Pulmonary artery endothelial cell (primary cell): ENCODE data around the gene CCDC121. TPM values are rescaled to one million over a fixed set of nuclear protein-coding genes. Genes with fewer than 3 reads are reported as not detected.
"Not testable (repeated sequence)": the region's sequence is repeated elsewhere in the genome, so short reads cannot be mapped to it uniquely, and the experiment has no call there.

ENCODE experiments used
- DNase-seq: peaks from one replicate; pipeline ENCODE4 v3.0.0-alpha.2; 2011; ENCODE audit warnings: low read depth, low spot score
- total RNA-seq: library from RNA; depleted of rRNA; stranded (reverse); fragments of >200 nt; gene quantifications from 2 replicates; pipeline ENCODE4 v1.2.3, GENCODE V29; 2014

The CCDC121 gene
- total RNA-seq, 1 donor from 2014 or later: 1.7 TPM

DNA sequence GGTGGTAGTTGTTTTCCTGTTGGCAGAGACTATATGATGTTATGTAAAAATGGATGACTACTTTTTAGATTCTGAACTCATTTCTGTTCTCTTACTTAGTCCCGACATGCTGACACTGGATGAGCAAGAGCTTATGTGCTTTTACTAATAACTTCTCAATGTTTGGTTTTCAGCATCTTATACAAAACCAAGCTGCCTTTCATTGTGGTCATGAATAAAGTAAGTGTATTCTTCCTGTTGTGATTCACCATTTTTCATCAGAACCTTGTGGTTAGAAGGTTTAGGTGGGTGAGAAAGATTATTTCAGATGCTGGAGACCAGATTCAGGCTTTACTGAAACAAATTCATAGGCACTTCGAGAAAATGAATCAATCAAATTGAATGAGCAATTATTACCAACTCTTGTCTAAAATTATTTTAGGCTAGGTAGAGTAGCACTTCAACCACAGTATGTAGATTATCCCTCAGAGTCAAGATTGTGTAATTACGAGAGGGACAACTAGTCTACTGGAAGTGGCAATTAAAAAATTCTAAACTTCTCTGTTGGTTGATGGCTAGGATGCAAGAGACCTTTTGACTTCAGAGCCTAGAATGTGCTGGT is 9.3 kb upstream of the CCDC121 start:
- no peak for DNase-seq

DNA sequence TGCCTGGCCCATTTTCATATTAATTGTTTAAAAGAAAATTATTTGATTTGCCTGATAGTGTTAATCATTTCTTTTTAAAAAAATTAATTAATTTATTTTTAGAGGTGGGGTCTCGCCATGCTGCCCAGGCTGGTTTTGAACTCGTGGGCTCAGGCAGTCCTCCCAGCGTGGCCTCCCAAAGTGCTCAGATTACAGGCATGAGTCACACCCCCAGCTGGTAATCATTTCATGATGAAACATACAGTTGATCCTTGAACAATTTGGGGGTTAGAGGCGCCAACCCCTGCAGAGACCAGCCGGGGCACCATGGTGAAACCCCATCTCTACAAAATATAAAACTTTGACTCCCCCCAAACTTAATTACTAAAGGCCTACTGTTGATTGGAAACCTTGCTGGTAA is 8.0 kb upstream of the CCDC121 start:
- DNase-seq: no peak

DNA sequence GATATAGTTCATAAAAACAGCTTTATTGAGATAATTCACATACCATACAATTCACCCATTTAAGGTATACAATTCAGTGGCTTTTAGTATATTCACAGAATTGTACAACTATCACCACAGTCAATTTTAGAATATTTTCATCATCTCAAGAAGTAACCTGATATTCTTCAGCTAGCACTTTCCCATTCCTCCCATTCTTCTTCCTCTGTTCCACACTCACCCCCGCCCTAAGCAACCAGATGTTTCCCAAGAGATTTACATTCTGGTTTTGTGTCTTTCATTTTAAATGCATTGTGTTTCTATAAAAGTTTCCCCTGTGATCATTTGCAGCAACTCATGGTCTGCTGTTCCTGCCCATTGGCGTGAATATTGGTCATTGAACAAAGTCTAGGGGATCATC is 5.5 kb upstream of the CCDC121 start:
- no peak for DNase-seq

DNA sequence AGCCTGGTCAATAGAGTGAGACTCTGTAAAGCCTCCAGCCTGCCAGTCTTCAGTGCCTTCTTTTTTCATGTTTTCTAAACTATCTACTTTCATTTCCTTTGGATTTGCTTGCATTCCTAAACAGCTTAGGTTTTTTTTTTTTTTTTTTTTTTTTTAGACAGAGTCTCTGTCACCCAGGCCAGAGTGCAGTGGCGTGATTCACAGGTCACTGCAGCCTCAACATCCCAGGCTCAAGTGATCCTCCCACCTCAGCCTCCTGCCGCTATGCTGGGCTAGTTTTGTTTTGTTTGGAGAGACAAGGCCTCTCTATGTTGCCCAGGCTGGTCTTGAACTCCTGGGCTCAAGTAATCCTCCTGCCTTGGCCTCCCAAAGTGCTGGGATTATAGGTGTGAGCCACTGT is 1.4 kb upstream of the CCDC121 start:
- DNase-seq: not testable (repeated sequence)

DNA sequence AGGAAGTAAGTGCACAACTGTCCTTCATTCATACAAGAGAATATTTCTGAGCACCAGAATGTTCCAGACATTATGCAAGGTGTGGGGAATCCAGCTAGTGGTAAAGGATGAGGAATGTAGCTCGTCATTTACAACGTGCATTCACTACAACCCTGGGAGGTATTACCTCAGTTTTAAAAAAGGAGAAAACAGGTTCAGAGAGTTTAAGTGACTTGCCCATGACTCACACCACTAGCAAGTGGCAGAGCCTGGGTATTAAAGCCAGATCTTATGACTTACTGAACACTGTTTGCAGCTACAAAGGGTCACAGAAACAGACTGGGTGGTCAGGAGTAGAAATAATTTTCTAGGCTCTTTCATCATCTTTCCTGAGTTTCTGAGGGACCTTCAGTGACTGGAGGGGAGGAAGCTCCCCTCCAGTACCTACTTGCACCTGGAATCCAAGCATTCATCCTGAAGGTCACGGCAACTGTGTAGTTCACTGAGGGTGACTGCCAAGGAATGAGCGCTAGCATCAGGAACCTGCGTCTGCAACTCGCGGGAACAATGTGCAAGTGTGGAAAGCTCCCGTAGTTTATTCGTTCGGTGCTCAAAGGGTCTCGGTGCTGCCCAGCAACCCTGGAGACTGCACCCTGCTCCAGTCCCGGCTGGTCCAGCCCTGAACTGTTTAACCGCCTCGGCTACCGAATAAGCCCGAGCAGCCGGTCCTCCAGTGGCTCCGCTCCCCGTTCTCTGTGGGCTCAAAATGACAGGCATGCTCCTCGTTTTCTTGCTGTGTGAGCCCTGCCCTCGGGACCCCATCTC is 647 bp downstream of the CCDC121 start:
- DNase-seq: peak; percentile 17

DNA sequence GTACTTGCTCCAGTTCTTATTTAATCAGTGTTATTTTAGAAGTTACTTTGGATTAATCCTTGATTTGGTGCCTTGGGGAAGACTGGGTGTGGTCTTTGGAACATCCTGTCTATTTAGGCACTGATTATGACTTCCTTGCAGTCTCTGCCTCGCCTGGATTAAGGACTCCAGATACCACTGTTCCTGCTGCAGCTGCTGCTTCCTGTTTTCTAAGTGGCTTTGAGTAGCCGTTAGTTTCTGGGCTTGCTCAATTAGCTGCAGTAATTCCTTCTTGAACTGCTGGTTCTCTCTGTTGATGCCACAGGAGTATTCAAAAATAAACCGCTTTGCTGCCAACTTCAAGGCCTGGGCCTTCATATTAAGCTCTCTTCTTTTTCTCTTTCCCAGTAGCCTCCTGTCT is 1.9 kb downstream of the CCDC121 start:
- not testable (repeated sequence) for DNase-seq

DNA sequence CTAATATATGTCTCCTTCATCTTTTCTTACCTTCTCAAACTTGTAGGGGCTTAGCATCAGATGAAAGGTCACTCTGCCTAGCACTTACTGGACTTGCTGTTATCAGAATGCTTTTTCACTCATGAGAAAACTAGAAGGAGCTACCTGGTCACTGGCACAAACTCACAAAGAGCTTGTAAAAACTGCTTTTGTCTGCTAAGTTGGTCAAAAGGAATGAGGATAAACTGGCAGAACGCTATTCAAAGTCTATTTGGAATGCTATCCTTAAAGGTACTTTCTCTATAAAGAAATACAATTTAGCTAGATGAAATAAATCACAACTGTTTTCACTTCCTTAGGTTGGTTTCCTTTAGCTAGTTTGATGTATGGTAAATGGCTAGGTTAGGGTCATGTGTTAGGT is 2.5 kb downstream of the CCDC121 start:
- DNase-seq: not testable (repeated sequence)

DNA sequence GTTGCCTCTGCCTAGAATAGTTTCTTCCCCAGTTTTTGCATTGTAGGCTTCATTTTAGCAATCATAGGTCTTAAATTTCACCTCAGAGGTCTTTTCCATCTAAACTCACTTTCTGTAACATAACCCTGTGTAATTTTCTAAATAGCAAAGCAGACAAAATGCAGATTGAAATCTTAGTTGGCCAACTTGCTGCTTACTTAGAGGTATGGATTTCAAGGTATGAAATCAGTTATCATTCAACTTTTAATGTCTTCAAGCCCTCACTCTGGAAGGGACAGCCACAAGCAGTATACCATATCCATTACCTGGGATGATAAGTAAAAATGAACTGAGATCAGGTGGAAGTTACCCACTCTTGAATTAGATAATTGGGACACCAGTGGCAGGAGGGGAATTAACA is 3.9 kb downstream of the CCDC121 start:
- DNase-seq: no peak

DNA sequence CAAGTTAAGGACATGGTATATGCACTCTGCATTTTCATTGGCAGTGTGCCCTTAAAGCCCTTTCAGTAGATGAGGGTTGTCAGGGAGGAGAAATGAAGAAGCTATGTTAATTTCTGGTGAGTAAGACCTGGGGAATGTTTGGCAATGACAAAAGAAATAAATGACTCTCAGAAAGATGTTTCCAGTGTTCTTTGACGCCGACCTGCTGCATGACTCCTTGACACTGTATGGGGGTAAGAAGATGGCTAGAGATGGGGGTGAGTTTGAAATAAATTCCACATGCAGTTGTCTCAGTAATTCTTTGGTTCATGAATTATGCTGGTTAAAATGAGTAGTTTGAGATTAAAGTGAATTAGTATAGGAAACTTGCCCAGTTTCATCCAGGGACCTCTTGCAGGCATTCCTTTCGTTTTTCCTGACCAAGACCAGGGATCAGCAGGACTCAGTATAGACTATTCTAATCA is 5.9 kb downstream of the CCDC121 start:
- DNase-seq: peak; percentile 26

DNA sequence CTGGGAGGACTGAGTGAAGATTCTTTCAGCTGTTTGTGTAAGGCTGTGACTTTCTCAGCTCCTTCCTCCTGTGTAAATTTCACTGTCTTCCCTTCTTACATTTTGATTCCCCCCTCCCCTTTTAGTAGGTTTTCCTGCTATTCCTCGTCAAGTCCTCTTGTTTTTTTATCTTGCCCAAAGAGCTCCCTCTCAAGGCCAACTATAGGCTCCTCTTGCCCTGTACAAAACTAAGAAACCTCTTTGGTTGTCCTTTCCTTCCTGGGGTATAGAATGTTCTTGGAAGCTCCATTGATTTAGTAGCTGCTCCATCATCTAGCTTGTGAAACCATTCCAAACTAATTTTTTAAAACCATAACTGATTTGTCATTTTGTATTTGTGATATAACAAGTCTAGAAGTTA is 7.3 kb downstream of the CCDC121 start:
- no peak for DNase-seq

DNA sequence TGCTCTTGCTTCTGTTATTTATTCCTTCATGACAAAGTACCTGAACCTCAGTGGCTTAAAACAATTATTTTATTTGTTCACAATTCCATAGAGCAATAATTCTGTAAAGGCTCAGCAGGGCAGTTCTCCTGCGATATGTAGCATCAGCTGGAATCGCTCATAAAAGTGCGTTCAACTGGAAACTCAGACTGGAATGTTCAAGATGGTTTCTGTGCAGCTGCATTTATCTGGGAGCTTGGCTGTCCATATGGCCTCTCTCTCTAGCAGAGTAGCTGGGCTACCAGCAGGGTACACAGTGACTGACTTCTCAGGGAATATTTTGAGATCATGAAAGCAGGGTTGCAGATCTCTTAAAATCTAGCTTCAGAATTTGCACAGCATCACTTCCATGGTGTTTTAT is 13.5 kb downstream of the CCDC121 start:
- DNase-seq: no peak

DNA sequence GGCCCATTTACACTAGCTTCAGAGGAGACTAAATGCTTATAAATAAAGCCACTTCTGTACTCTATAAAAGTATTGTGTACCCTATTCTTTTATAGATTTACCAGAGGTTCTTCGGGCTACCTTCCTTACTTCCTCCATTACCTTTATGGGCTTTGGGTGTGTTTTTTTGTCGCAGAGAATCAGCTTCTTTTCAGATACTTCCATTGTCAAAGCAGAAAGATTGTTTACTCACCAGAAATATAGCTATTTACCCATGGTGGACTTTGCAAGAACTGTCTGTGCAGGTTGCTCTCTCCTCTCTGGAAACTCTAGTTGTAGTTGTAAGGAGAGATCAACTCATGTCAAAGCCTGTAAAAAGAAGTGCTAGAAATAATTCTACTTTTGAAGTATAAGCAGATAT is 14.8 kb downstream of the CCDC121 start:
- DNase-seq: no peak

DNA sequence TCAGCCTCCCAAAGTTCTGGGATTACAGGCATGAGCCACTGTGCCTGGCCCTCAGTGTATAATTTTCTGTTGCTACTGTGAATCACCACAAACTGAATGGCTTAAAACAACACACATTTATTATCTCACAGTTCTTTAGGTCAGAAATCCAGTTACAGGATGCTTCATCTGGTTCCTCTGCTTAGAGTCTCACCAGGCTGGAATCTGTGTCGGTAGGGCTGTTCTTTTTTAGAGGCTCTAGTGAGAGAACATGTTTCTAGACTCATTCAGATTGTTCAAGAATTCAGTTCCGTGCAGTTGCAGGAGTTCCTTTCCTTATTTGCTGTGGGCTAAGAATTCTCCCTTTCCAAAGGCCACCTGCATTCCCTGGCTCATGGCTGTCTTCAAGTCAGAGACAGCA is 22.2 kb downstream of the CCDC121 start:
- DNase-seq: no peak

DNA sequence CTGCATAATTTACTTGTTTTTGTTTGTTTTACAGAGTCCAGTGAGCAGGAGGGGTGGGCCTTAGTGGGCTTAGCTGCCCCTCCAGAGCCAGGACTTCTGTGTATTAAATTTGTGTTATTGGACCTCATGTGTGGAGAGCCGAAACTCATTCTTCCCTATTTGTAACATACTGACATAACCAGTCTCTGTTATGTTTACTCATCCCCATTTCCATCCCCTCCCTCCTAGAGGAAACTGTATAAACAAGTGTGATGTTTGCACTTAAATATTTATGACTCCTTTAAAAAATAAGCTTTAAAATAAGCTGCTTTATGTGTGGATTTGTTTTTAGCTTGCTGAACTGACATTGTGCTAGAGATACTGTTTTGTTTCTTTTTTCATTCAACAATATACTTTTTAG is 32.2 kb downstream of the CCDC121 start:
- DNase-seq: no peak

DNA sequence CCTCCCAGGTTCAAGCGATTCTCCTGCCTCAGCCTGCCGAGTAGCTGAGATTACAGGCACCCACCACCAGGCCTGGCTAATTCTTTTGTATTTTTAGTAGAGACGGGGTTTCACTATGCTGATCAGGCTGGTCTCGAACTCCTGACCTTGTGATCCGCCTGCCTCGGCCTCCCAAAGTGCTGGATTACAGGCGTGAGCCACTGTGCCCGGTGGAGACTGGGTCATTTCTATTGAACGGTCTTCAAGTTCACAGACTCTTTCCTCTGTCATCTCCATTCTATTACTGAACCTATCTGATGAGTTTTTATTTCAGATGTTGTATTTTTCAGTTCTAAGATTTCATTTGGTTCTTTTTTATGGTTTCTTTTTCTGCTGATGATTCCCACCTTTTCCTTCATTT is 33.4 kb downstream of the CCDC121 start:
- DNase-seq: not testable (repeated sequence)

DNA sequence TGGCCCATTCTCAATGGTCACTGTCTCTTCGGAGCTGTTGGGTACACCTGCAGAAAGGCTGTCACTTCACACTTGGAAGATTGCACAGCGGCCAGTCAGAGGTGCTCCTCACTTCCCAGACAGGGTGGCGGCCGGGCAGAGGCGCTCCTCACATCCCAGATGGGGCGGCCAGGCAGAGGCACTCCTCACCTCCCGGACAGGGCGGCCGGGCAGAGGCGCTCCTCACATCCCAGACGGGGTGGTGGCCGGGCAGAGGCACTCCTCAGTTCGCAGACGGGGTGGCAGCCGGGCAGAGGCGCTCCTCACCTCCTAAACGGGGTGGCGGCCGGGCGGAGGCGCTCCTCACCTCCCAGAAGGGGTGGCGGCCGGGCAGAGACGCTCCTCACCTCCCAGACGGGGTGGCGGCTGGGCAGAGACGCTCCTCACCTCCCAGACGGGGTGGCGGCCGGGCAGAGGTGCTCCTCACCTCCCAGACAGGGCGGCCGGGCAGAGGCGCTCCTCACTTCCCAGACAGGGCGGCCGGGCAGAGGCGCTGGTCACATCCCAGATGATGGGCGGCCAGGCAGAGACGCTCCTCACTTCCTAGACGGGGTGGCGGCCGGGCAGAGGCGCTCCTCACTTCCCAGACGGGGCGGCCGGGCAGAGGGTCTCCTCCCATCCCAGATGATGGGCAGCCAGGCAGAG is 34.6 kb downstream of the CCDC121 start:
- DNase-seq: not testable (repeated sequence)

DNA sequence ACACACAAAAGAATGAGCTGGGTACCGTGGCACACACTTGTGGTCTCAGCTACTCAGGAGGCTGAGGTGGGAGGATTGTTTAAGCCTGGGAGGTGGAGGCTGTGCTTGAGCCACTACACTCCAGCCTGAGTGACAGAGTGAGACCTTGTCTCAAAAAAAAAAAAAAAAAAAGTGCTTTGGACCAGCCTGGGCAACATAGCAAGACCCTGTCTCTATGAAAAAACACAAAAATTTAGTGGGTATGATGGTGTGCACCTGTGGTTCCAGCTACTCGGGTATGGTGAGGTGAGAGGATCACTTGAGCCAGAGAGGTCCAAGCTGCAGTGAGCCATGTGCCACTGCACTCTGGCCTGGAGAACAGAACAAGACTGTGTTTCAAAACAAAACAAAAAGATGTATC is 35.6 kb downstream of the CCDC121 start:
- no peak for DNase-seq

DNA sequence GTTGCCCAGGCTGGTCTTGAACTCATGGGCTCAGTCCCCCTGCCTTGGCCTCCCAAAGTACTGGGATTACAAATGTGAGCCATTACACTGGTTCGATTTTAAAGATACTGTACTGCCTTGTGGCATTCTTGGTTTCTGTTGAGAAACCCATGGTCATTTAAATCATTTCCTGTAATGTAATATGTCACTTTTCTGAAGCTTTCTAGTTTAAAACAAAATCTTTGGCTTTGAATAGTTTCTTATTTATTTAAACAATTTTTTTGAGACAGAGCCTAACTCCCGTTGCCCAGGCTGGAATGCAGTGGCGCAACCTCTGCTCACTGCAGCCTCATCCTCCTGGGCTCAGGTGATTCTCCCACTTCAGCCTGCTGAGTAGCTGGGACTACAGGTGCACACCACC is 37.1 kb downstream of the CCDC121 start:
- DNase-seq: no peak

DNA sequence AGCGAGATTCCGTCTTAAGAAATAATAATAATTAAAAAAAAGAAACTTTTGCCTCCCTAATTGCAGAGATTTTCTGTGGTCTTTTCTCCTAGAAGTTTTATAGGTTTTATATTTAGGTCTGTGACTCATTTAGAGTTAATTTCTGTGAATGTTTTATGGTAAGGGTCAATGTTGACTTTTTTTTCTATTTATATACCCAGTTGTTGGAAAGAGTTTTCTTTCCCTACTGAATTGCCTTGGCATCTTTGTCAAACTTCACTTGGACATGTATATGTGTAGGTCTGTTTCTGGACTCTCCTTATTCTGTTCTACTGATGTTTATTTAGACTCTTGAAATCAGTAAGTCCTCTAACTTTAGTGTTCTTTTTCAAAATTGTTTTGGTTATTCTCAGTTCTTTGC is 40.5 kb downstream of the CCDC121 start:
- DNase-seq: no peak

DNA sequence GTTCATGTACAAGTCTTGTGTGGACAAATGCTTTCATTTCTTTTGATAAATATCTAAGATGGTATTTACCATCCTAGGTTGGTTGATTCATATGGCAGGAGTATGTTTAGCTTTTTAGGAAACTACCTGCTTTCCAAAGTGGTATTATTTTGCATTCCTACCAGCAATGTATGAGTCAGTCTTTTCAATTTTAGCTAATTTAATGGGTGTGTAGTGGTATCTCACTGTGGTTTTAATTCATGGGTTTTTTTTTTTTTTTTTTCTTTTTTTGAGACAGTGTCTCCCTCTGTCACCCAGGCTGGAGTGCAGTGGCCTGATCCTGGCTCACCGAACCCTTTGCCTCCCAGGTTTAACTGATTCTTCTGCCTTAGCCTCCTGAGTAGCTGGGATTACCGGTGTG is 41.8 kb downstream of the CCDC121 start:
- no peak for DNase-seq

DNA sequence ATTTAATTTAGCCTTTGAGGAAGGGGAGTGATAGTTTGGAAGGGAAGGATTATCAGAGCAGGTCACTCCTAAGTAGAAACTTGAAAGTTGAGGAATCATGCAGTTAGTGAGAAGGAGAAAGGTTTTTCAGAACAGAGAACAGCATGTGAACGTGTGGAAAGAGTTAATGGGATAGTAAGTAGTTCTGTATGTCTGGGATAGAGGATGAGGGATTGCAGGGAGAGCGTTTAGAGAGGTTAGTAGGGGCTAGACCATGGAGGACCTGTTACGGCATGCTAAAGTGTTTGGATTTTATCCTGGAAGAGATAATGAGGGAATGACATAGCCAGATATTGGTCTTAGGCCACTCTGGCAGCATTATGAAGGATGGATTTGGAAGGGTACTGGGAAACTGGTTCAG is 44.2 kb downstream of the CCDC121 start:
- no peak for DNase-seq

DNA sequence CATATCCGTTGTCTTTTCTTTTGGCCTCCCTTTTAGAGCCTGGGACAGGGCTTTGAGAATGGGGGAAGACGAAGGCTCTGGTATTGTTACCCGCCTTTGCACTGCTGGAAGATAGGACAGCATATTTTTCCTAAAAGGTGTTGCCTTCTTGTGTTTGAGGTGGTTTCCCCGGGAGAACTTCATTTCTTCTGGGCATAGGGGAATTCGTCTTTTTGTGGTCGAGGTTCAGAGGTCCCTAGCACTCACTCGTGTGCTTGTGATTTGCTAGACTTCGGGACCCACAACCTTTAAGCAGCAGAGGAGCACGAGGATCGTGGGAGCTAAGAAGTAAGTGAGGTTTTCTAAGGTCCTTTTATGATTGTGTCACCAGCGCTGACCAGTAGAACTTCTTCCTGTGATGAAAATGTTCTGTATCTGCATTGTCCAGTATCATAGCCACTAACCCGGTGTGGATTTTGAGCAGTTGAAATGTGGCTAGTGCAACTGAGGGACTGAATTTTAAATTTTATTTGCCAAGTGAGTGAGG is 45.4 kb downstream of the CCDC121 start:
- DNase-seq: no peak
